HG03064 (cell line): ENCODE measurements around the gene SOCS6.

Experiments
- ATAC-seq: cut with Tn5 transposase; IDR thresholded peaks from one replicate; pipeline ENCODE4 v1.9.1; 2021; ENCODE audit warnings: low read depth; ENCODE audit not compliant: unreplicated experiment

Gene SOCS6

DNA sequence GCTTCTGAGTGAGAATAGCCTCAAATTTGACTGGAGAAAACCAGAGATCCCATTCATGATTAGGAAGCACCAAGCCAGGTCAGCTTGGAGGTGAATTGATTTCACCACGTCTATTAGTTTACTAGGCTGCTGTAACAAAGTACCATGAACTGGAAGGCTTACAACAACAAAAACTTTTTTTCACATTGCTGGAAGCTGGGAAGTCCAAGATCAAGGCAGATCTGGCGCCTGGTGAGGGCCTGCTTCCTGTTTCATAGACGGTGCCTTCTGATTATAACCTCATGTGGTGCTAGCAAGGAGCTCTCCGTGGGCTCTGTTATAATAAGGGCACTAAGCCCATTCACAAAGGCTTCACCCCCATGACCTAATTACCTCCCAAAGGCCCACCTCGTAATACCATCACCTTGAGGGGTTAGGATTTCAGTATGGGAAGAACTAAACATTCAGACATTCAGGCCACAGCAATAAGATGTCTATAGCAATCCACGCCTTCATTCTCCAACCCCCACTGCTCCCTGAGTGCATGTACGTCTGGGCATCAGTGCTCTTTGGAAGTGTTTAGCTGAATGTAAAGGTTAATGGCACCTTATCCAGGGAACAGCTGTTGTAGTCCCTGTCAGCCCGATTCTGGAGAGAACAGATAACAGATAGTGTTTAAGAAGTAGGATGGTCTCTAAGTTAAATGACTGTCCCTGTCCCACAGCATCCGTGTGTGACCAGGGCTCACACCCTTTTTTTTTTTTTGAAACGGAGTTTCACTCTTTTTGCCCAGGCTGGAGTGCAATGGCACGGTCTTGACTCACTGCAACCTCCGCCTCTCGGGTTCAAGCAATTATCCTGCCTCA is 89.2 kb downstream of the SOCS6 start:
- no peak for ATAC-seq
